H1 (cell line): ENCODE measurements around the gene ATP8B2. TPM values are rescaled to one million over a fixed set of nuclear protein-coding genes. Genes with fewer than 3 reads are reported as not detected.

Experiments
- CBX5 ChIP-seq: fragments of 300-800, 300-1000 bp; sonication (generic); IDR thresholded peaks from 2 replicates; pipeline ENCODE4 v1.7.1; 2016; ENCODE audit warnings: antibody characterized with exemption, low read length, low read depth
- CBX8 ChIP-seq: fragments of 300-800, 300-1000 bp; sonication (generic); IDR thresholded peaks from 2 replicates; pipeline ENCODE4 v1.7.1; 2016; ENCODE audit warnings: low read depth, low read length, borderline replicate concordance
- CREB1 ChIP-seq: IDR thresholded peaks from 2 replicates; pipeline ENCODE4 v1.6.1; 2012; ENCODE audit warnings: inconsistent platforms
- MAFK ChIP-seq: IDR thresholded peaks from 2 replicates; pipeline ENCODE4 v1.6.1; 2012; ENCODE audit warnings: low read depth, mild to moderate bottlenecking, improper control_type of control experiment, low read length
- POLR2A ChIP-seq, 2 experiments: IDR thresholded peaks; 1 replicate in 1 of 2; 2 replicates in 1 of 2; pipeline ENCODE4 v1.6.1; 2011; ENCODE audit warnings: low read depth in 2 of 2, low read length in 2 of 2, mild to moderate bottlenecking in 2 of 2; ENCODE audit errors: control extremely low read depth in 1 of 2
- POU5F1 ChIP-seq: IDR thresholded peaks from 2 replicates; pipeline ENCODE4 v1.6.1; 2011; ENCODE audit warnings: low read depth, mild to moderate bottlenecking, low read length, moderate library complexity
- RXRA ChIP-seq: IDR thresholded peaks from 2 replicates; pipeline ENCODE4 v1.6.1; 2011; ENCODE audit warnings: low read depth, mild to moderate bottlenecking, low read length, moderate library complexity; ENCODE audit not compliant: insufficient read depth
- SIN3A ChIP-seq, 2 experiments: IDR thresholded peaks in 1 of 2; conservative IDR thresholded peaks in 1 of 2; 2 replicates each; pipeline ENCODE4 v1.6.1; 2011 to 2012; ENCODE audit warnings: low read length in 2 of 2, improper control_type of control experiment in 1 of 2, low read depth in 1 of 2, mild to moderate bottlenecking in 1 of 2
- SIX5 ChIP-seq: IDR thresholded peaks from 2 replicates; pipeline ENCODE4 v1.6.1; 2011; ENCODE audit warnings: mild to moderate bottlenecking, low read depth, low read length
- SP1 ChIP-seq: IDR thresholded peaks from 2 replicates; pipeline ENCODE4 v1.6.1; 2011; ENCODE audit warnings: low read depth, low read length
- polyA plus RNA-seq, 7 experiments: library from polyadenylated mRNA; depleted of rRNA in 3 of 7; stranded (reverse) in 5 of 7; unstranded in 2 of 7; fragments of >200 nt in 5 of 7; fragments of 200-250 nt in 2 of 7; gene quantifications; 1 replicate in 5 of 7; 2 replicates in 1 of 7; 4 replicates in 1 of 7; pipeline versions ENCODE4 v1.2.1 to v1.2.3, GENCODE V29; 2011 to 2013; ENCODE audit warnings: missing spikeins in 2 of 7, mixed read lengths in 2 of 7
- total RNA-seq: library from RNA; stranded (reverse); fragmentation: NEBNext Ultra II Directional; extraction: Animal tissue kit (Norgen Biotek cat#: 25700); gene quantifications from 2 replicates; pipeline ENCODE4 v1.2.1, GENCODE V29; 2021
- TF ChIP-seq, protein P1 (sequence below): fragments of 300-600 bp; sonication (generic); IDR thresholded peaks from 2 replicates; pipeline ENCODE4 v1.7.1; 2012; ENCODE audit warnings: low read length, moderate library complexity, mild to moderate bottlenecking, inconsistent platforms; ENCODE audit not compliant: insufficient replicate concordance

ATP8B2 gene
- total and polyA plus RNA-seq, 2 of the 8 experiments (the other 6 are each of a cell fraction or from before 2014, with no cell fraction given), result 61.4 to 70.1 TPM

DNA sequence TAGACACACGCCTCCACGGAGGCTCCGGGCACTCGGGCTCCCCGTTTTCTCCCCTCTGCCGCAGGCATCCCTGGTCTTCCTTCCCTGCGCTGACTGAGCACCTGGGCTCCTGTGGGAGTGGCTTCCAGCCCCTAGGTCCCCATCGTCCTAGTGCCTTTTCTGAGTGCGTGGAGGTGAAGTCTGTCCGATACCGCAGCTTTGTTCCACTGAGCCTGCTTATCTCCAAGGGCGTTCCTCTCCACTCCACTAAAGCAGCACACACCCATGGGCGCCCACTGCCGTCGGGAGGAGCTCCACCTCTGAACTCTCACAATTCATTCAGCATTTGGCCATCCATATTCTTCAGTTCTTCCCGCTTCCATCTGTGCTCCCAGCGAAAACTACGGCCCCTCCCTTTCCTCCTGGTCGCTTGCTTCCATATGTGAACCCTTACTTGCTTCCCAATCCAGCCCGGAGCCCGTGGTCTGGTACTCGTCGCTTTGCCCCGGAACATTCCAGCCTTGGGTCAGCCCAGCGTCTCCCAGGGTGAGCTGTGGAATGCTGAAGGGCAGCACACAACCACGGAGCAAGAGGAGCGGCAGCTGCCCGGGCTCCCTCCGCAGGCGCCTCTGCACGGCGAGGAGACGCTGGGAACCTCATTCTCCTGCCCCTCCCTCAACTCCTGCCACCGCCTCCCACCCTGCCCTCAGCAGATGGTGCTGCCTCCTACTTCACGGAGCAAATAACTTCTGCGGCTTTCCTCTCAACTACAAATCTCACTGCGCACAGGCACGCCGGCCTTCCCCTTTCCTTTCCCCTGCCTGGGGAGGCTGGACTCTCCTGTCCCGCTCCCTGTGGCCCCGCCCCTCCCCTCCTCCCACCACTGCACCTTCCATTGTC is 27.5 kb downstream of the ATP8B2 start (continued):
- TF ChIP-seq, protein P1, sequence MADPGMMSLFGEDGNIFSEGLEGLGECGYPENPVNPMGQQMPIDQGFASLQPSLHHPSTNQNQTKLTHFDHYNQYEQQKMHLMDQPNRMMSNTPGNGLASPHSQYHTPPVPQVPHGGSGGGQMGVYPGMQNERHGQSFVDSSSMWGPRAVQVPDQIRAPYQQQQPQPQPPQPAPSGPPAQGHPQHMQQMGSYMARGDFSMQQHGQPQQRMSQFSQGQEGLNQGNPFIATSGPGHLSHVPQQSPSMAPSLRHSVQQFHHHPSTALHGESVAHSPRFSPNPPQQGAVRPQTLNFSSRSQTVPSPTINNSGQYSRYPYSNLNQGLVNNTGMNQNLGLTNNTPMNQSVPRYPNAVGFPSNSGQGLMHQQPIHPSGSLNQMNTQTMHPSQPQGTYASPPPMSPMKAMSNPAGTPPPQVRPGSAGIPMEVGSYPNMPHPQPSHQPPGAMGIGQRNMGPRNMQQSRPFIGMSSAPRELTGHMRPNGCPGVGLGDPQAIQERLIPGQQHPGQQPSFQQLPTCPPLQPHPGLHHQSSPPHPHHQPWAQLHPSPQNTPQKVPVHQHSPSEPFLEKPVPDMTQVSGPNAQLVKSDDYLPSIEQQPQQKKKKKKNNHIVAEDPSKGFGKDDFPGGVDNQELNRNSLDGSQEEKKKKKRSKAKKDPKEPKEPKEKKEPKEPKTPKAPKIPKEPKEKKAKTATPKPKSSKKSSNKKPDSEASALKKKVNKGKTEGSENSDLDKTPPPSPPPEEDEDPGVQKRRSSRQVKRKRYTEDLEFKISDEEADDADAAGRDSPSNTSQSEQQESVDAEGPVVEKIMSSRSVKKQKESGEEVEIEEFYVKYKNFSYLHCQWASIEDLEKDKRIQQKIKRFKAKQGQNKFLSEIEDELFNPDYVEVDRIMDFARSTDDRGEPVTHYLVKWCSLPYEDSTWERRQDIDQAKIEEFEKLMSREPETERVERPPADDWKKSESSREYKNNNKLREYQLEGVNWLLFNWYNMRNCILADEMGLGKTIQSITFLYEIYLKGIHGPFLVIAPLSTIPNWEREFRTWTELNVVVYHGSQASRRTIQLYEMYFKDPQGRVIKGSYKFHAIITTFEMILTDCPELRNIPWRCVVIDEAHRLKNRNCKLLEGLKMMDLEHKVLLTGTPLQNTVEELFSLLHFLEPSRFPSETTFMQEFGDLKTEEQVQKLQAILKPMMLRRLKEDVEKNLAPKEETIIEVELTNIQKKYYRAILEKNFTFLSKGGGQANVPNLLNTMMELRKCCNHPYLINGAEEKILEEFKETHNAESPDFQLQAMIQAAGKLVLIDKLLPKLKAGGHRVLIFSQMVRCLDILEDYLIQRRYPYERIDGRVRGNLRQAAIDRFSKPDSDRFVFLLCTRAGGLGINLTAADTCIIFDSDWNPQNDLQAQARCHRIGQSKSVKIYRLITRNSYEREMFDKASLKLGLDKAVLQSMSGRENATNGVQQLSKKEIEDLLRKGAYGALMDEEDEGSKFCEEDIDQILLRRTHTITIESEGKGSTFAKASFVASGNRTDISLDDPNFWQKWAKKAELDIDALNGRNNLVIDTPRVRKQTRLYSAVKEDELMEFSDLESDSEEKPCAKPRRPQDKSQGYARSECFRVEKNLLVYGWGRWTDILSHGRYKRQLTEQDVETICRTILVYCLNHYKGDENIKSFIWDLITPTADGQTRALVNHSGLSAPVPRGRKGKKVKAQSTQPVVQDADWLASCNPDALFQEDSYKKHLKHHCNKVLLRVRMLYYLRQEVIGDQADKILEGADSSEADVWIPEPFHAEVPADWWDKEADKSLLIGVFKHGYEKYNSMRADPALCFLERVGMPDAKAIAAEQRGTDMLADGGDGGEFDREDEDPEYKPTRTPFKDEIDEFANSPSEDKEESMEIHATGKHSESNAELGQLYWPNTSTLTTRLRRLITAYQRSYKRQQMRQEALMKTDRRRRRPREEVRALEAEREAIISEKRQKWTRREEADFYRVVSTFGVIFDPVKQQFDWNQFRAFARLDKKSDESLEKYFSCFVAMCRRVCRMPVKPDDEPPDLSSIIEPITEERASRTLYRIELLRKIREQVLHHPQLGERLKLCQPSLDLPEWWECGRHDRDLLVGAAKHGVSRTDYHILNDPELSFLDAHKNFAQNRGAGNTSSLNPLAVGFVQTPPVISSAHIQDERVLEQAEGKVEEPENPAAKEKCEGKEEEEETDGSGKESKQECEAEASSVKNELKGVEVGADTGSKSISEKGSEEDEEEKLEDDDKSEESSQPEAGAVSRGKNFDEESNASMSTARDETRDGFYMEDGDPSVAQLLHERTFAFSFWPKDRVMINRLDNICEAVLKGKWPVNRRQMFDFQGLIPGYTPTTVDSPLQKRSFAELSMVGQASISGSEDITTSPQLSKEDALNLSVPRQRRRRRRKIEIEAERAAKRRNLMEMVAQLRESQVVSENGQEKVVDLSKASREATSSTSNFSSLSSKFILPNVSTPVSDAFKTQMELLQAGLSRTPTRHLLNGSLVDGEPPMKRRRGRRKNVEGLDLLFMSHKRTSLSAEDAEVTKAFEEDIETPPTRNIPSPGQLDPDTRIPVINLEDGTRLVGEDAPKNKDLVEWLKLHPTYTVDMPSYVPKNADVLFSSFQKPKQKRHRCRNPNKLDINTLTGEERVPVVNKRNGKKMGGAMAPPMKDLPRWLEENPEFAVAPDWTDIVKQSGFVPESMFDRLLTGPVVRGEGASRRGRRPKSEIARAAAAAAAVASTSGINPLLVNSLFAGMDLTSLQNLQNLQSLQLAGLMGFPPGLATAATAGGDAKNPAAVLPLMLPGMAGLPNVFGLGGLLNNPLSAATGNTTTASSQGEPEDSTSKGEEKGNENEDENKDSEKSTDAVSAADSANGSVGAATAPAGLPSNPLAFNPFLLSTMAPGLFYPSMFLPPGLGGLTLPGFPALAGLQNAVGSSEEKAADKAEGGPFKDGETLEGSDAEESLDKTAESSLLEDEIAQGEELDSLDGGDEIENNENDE, result no peak
- TF ChIP-seq CBX8 (no peak), POU5F1 (no peak), MAFK (no peak), CBX5 (no peak), SIN3A (conservative IDR thresholded peaks at IDR 0.05 in 1 of 2, IDR thresholded peaks at IDR 0.05 in 1 of 2; ENCODE audit: low read depth in 1 of 2, low read length in 2 of 2) (no peak), SP1 (no peak), RXRA (no peak), POLR2A (IDR thresholded peaks at IDR 0.05; ENCODE audit: control extremely low read depth in 1 of 2, low read depth in 2 of 2, low read length in 2 of 2) (peak in 1 of 2 experiments; percentile 44; a peak in 1 of 3 replicates), CREB1 (no peak), SIX5 (no peak)
